HG03159 (cell line): ENCODE results near the gene NRP1.

Experiments
- ATAC-seq: cut with Tn5 transposase; IDR thresholded peaks from one replicate; pipeline ENCODE4 v1.9.1; 2021; ENCODE audit warnings: mild to moderate bottlenecking, moderate library complexity; ENCODE audit not compliant: unreplicated experiment

NRP1 gene

GRCh38 chr10:33350041-33350440, 15.6 kb upstream of the NRP1 start:
- no peak for ATAC-seq

GRCh38 chr10:33349268-33349667, 14.8 kb upstream of the NRP1 start:
- no peak for ATAC-seq

GRCh38 chr10:33347211-33347610, 12.7 kb upstream of the NRP1 start:
- no peak for ATAC-seq

GRCh38 chr10:33345236-33345635, 10.8 kb upstream of the NRP1 start:
- no peak for ATAC-seq

- no peak for ATAC-seq
Observed at GRCh38 chr10:33344676-33345075, 10.2 kb upstream of the NRP1 start.

- ATAC-seq, result no peak
Observed at GRCh38 chr10:33341637-33342036, 7.2 kb upstream of the NRP1 start.

GRCh38 chr10:33337326-33337957, 3.0 kb upstream of the NRP1 start:
- no peak for ATAC-seq

GRCh38 chr10:33336582-33337325, 2.3 kb upstream of the NRP1 start:
- ATAC-seq, result no peak

GRCh38 chr10:33335801-33336581, 1.5 kb upstream of the NRP1 start:
- no peak for ATAC-seq

- no peak for ATAC-seq
Observed at GRCh38 chr10:33335551-33335800, 1.0 kb upstream of the NRP1 start.

- ATAC-seq, result no peak
Observed at GRCh38 chr10:33334805-33335550, 511 bp upstream of the NRP1 start.

GRCh38 chr10:33333260-33334101, 986 bp downstream of the NRP1 start:
- peak; percentile 37 for ATAC-seq

GRCh38 chr10:33332183-33333065, 2.0 kb downstream of the NRP1 start:
- ATAC-seq, result no peak

- no peak for ATAC-seq
Observed at GRCh38 chr10:33331379-33331694, 3.1 kb downstream of the NRP1 start.

- ATAC-seq, result peak; percentile 55
Observed at GRCh38 chr10:33330543-33331378, 3.7 kb downstream of the NRP1 start.

GRCh38 chr10:33329178-33329577, 5.3 kb downstream of the NRP1 start:
- no peak for ATAC-seq

- ATAC-seq, result no peak
Observed at GRCh38 chr10:33328253-33328652, 6.2 kb downstream of the NRP1 start.

- no peak for ATAC-seq
Observed at GRCh38 chr10:33327751-33328150, 6.7 kb downstream of the NRP1 start.

GRCh38 chr10:33326933-33327332, 7.5 kb downstream of the NRP1 start:
- no peak for ATAC-seq
